GM12891 (cell line): ENCODE measurements around the gene SENP2.

ENCODE experiments used
- DNase-seq: peaks from one replicate; pipeline ENCODE4 v3.0.0; 2011; ENCODE audit warnings: low spot score; ENCODE audit not compliant: insufficient read length
- FAIRE-seq: peaks from 2 replicates; lab custom pipeline; 2011; peaks lifted over from hg19 to GRCh38; lab: Jason Lieb, UNC
- PAX5 ChIP-seq: IDR thresholded peaks from 2 replicates; pipeline ENCODE4 v1.6.1; 2011; ENCODE audit warnings: low read length, moderate library complexity, mild to moderate bottlenecking; ENCODE audit not compliant: insufficient read depth, severe bottlenecking
- POLR2A ChIP-seq: IDR thresholded peaks from 2 replicates; pipeline ENCODE4 v1.6.1; 2011; ENCODE audit warnings: low read depth, low read length, control low read depth
- POLR2AphosphoS5 ChIP-seq: IDR thresholded peaks from 2 replicates; pipeline ENCODE4 v1.6.1; 2011; ENCODE audit warnings: low read depth, low read length, control low read depth
- POU2F2 ChIP-seq: IDR thresholded peaks from 2 replicates; pipeline ENCODE4 v1.6.1; 2011; ENCODE audit warnings: low read depth, mild to moderate bottlenecking, control low read depth, low read length, moderate library complexity
- SPI1 ChIP-seq: IDR thresholded peaks from 2 replicates; pipeline ENCODE4 v1.6.1; 2011; ENCODE audit warnings: low read depth, low read length, control low read depth
- TAF1 ChIP-seq: IDR thresholded peaks from 2 replicates; pipeline ENCODE4 v1.6.1; 2011; ENCODE audit warnings: low read depth, low read length, control low read depth

The SENP2 gene

GRCh38 chr3:185646382-185647133, 60.5 kb downstream of the SENP2 start:
- FAIRE-seq: no peak
- DNase-seq: no peak

DNA sequence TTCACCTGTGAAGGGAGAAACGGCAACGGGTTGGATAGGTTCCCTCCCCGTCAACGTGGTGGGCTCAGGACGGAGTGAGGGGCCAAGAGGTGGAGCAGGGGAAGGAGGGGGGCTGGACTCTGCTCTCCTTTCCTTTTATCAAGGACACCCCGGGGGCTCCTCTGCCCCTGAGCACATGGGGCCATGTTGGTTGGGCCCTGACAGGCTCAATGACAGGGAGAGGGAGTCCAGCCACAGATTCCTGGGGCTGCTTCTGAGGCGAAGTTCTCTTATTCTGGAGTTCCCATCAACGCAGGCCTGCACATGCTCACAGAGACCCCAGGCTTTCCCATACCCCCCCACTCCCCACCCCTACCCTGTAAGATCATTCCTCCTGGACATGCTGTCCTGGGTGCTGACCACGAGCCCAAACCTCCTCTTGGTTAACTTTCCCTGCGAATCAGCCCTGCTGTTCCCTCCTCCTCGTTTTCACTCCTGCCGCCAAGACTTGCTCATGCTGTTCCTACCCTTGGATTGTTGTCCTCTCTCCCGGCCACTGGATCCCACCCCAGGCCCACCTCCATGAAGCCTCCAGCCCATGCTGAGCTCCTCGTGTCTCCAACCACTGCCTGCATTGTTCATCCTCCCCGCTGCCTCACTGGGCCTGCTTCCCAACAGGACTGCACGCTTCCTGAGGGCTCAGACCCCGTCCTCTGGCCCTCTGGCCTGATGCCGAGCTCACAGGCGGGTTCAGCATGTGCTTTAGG, 61.2 kb downstream of the SENP2 start:
- peak; percentile 31 for DNase-seq
- peak; percentile 58 for FAIRE-seq
- TF ChIP-seq TAF1 (no peak), SPI1 (no peak), POLR2A (no peak), POLR2AphosphoS5 (no peak), PAX5 (no peak), POU2F2 (no peak)

More at GRCh38 chr3:185646382-185647133, 60.5 kb downstream of the SENP2 start:
- TF ChIP-seq POLR2AphosphoS5 (no peak), POU2F2 (no peak), SPI1 (peak; percentile 97), POLR2A (no peak), PAX5 (no peak)

DNA sequence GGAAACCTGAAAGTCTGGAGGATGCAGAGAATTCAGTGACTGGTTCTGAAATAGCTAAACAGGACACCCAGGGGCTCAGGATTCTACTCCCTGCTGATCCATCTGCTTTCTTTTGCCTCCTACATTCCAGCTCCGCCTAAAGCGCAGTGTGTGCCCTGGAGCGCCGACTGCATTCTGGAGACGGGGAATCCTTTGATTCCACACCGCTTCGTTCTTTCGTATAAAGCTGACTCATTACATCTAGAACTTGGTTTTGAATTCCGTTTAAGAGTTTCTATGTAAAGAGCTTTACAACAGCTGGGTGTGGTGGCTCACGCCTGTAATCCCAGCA, 61.8 kb downstream of the SENP2 start:
- TF ChIP-seq TAF1 (no peak), POU2F2 (no peak), POLR2A (no peak), PAX5 (no peak), SPI1 (no peak), POLR2AphosphoS5 (no peak)
- FAIRE-seq (no peak), DNase-seq (no peak)

DNA sequence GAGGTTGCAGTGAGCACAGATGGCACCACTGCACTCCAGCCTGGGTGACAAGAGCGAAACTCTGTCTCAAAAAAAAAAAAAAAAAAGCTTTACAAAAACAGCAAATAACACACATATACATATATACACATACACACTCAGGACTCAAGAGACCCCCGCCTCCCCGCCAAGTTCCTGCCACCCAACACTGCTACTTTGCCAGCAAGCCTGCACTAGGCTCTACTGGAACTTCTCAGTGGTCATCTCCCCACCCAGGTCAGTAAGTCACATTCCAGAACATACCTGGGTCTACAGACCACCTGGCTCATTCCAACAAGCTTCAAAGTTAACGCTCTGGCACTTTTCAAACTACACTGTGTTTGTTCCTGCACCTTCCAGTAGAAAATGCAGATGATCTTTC, 62.3 kb downstream of the SENP2 start:
- TF ChIP-seq POLR2A (no peak), SPI1 (no peak)
- FAIRE-seq: no peak
- no peak for DNase-seq

- no peak for TF ChIP-seq POU2F2
- TF ChIP-seq TAF1: no peak
- TF ChIP-seq SPI1: no peak
- no peak for DNase-seq
- no peak for FAIRE-seq
Measured at GRCh38 chr3:185649414-185649813, 63.3 kb downstream of the SENP2 start.

DNA sequence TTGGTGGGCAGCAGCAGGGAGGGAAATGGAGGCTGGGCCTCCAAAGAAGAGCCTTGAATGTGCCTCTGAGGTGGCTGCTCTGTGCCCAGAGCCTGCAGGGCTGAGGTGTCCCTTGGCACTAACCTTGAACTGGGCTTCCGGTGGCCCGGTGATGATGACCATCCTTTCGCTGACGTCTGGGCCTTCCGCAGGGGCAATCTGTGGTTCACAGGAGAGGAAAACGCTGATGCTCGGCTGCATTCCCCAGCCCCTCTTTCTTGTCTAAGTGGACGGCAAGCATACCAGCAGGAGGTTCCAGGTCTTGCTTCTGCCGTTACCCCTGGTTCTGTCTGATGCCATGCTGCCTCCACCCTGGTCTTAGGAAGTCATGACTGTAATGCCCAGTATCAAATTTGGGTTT, 65.9 kb downstream of the SENP2 start:
- no peak for FAIRE-seq
- DNase-seq: no peak
- TF ChIP-seq POLR2AphosphoS5 (no peak), PAX5 (no peak), POLR2A (no peak), SPI1 (no peak), POU2F2 (no peak), TAF1 (no peak)

- no peak for TF ChIP-seq POLR2A
- no peak for TF ChIP-seq POLR2AphosphoS5
- TF ChIP-seq TAF1: no peak
- no peak for TF ChIP-seq POU2F2
- no peak for TF ChIP-seq PAX5
- TF ChIP-seq SPI1: no peak
- no peak for FAIRE-seq
- DNase-seq: no peak
Measured at GRCh38 chr3:185653949-185654757, 68.1 kb downstream of the SENP2 start.

GRCh38 chr3:185654758-185655145, 68.7 kb downstream of the SENP2 start:
- FAIRE-seq: no peak
- DNase-seq: no peak
- TF ChIP-seq POLR2AphosphoS5 (no peak), PAX5 (no peak), SPI1 (no peak), POU2F2 (no peak), TAF1 (no peak)

DNA sequence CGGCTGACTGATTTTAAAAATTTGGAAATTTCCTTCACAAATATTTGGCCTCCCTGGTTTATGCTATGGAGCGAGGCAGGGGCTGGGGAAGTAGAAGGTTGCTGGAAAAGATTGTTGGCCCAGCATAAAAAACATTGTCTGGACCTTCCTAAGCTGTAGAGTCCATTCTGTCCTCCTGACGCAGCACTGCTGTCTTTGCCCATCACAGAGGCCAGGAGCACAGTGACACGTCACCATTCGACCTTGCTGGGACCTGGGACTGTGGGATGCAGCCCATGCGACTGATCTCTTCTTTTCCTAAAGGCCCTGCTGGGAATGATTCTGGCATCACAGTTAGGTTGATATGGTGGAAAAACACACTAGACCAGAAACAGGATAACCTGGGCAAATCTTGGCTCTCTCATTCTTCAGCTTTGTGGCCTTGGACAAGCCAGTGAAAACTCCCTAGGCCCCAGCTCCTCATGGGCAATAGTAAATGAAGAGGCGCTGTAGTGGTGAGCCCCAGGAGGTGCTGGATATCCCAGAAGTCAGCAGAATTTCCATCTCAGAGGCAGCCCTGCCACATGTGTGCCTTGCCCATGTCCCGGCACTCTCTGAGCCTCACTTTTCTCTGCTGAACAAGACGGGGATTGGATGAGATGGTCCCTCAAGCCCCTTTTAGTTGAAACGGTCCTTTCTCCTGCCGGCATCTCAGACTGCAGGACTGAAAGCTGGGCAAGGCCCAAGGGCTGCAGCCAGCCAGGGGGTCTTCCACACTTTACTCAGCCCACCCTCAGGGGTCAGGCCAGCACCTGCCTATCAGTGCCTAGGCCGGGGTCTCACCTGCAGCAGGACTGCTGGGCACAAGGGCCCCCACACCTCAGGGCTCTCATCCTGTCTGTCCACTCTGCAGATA, 69.6 kb downstream of the SENP2 start:
- TF ChIP-seq POLR2A (no peak), POLR2AphosphoS5 (no peak), PAX5 (no peak), TAF1 (no peak), SPI1 (no peak), POU2F2 (no peak)
- FAIRE-seq: no peak
- DNase-seq: no peak
